Liver (tissue), 3 donors: Measurements from ENCODE around the gene CDHR5.

Source experiments
- CTCF ChIP-seq: fragments of 150-350 bp; IDR thresholded peaks from 2 replicates; pipeline ENCODE4 v1.5.1; 2017; ENCODE audit warnings: improper control_type of control experiment, low read depth, low read length; ENCODE audit not compliant: missing input control
- MAX ChIP-seq: IDR thresholded peaks from 2 replicates; pipeline ENCODE4 v1.6.1; 2016; ENCODE audit warnings: antibody characterized with exemption
- RAD21 ChIP-seq, 2 donors: IDR thresholded peaks; 2 replicates each; pipeline ENCODE4 v1.6.1; 2016; ENCODE audit warnings: antibody characterized with exemption in 2 of 2, mild to moderate bottlenecking in 2 of 2
- REST ChIP-seq: IDR thresholded peaks from 2 replicates; pipeline ENCODE4 v1.6.1; 2016; ENCODE audit warnings: antibody characterized with exemption, mild to moderate bottlenecking
- RXRA ChIP-seq, 2 donors: IDR thresholded peaks; 2 replicates each; pipeline ENCODE4 v1.6.1; 2017 to 2018; ENCODE audit warnings: antibody characterized with exemption in 2 of 2, mild to moderate bottlenecking in 1 of 2
- TAF1 ChIP-seq: conservative IDR thresholded peaks from 2 replicates; pipeline ENCODE4 v1.6.1; 2016; ENCODE audit warnings: antibody characterized with exemption, mild to moderate bottlenecking
- donor health status: healthy.
- donor health status: healthy.

GRCh38 chr11:674406-674805 is 49.7 kb upstream of the CDHR5 start:
- TF ChIP-seq TAF1 (no peak), CTCF (no peak), RXRA (IDR thresholded peaks at IDR 0.05) (no peak), RAD21 (IDR thresholded peaks at IDR 0.05) (no peak), MAX (no peak), REST (no peak)
